Measurements from ENCODE around the gene PAH.

PAH gene

GRCh38 chr12:102956738-102957327, 39.8 kb upstream of the PAH start:
- TF ChIP-seq, protein P1, sequence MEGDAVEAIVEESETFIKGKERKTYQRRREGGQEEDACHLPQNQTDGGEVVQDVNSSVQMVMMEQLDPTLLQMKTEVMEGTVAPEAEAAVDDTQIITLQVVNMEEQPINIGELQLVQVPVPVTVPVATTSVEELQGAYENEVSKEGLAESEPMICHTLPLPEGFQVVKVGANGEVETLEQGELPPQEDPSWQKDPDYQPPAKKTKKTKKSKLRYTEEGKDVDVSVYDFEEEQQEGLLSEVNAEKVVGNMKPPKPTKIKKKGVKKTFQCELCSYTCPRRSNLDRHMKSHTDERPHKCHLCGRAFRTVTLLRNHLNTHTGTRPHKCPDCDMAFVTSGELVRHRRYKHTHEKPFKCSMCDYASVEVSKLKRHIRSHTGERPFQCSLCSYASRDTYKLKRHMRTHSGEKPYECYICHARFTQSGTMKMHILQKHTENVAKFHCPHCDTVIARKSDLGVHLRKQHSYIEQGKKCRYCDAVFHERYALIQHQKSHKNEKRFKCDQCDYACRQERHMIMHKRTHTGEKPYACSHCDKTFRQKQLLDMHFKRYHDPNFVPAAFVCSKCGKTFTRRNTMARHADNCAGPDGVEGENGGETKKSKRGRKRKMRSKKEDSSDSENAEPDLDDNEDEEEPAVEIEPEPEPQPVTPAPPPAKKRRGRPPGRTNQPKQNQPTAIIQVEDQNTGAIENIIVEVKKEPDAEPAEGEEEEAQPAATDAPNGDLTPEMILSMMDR (IDR thresholded peaks at IDR 0.05; ENCODE audit: poor library complexity, severe bottlenecking): no peak
- ATAC-seq (ENCODE audit: low read depth): no peak
- Histone ChIP-seq H3K27me3 (ENCODE audit: insufficient read depth, poor library complexity, severe bottlenecking) (peaks cover 98% of the 10 kb centered on the region), H3K36me3 (ENCODE audit: low read depth) (no peaks in the 10 kb centered on the region), H3K4me1 (ENCODE audit: insufficient read depth, poor library complexity, severe bottlenecking) (no peaks in the 10 kb centered on the region), H3K27ac (ENCODE audit: poor library complexity, severe bottlenecking) (no peak overlapping the region), H3K4me3 (ENCODE audit: severe bottlenecking) (no peak overlapping the region), H3K9me3 (ENCODE audit: severe bottlenecking) (no peaks in the 10 kb centered on the region)
- DNase-seq (ENCODE audit: low spot score): no peak

- DNase-seq (ENCODE audit: low spot score) (no peak), ATAC-seq (ENCODE audit: low read depth) (peak; percentile 26; the same call in 1 of the 3 replicates)
- TF ChIP-seq, protein P1 (IDR thresholded peaks at IDR 0.05; ENCODE audit: poor library complexity, severe bottlenecking): no peak
- H3K4me1 ChIP-seq (ENCODE audit: insufficient read depth, poor library complexity, severe bottlenecking): no peaks in the 10 kb centered on the region
- no peak overlapping the region for H3K4me3 ChIP-seq (ENCODE audit: severe bottlenecking)
- H3K27me3 ChIP-seq (ENCODE audit: insufficient read depth, poor library complexity, severe bottlenecking): peaks cover 98% of the 10 kb centered on the region
- H3K27ac ChIP-seq (ENCODE audit: poor library complexity, severe bottlenecking): no peak overlapping the region
- no peaks in the 10 kb centered on the region for H3K36me3 ChIP-seq (ENCODE audit: low read depth)
- no peaks in the 10 kb centered on the region for H3K9me3 ChIP-seq (ENCODE audit: severe bottlenecking)
Measured at GRCh38 chr12:102955926-102956737, 39.1 kb upstream of the PAH start.

DNA sequence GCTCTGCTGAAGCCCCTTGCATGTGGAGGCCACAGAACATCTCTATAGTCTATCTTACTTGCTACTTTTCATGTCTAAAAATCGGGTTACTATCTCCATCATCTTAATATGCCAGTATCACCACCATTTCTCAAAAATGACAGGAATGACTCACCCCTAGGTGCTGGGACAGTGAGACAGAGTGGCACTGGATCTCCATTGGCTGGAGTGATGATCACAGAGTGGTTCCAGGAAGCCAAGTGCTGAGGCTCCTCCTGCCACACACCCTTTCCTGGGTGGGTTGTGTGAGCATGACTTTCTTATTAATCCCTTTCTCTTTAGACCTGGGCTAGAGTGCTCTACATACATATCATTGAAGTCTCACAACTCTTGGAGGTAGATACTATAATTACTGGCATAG, 37.1 kb upstream of the PAH start:
- ATAC-seq (ENCODE audit: low read depth) (no peak), DNase-seq (ENCODE audit: low spot score) (no peak)
- H3K9me3 ChIP-seq (ENCODE audit: severe bottlenecking): no peaks in the 10 kb centered on the region
- TF ChIP-seq, protein P1 (IDR thresholded peaks at IDR 0.05; ENCODE audit: poor library complexity, severe bottlenecking): no peak
- H3K27me3 ChIP-seq (ENCODE audit: insufficient read depth, poor library complexity, severe bottlenecking): peaks cover 98% of the 10 kb centered on the region
- H3K27ac ChIP-seq (ENCODE audit: poor library complexity, severe bottlenecking): no peak overlapping the region
- no peaks in the 10 kb centered on the region for H3K36me3 ChIP-seq (ENCODE audit: low read depth)
- no peaks in the 10 kb centered on the region for H3K4me1 ChIP-seq (ENCODE audit: insufficient read depth, poor library complexity, severe bottlenecking)
- H3K4me3 ChIP-seq (ENCODE audit: severe bottlenecking): no peak overlapping the region

- DNase-seq (ENCODE audit: low spot score) (no peak), ATAC-seq (ENCODE audit: low read depth) (no peak)
- Histone ChIP-seq H3K27me3 (ENCODE audit: insufficient read depth, poor library complexity, severe bottlenecking) (peaks cover 92% of the 10 kb centered on the region), H3K36me3 (ENCODE audit: low read depth) (no peaks in the 10 kb centered on the region), H3K4me3 (ENCODE audit: severe bottlenecking) (no peak overlapping the region), H3K4me1 (ENCODE audit: insufficient read depth, poor library complexity, severe bottlenecking) (no peaks in the 10 kb centered on the region), H3K27ac (ENCODE audit: poor library complexity, severe bottlenecking) (no peak overlapping the region), H3K9me3 (ENCODE audit: severe bottlenecking) (no peaks in the 10 kb centered on the region)
- TF ChIP-seq, protein P1 (IDR thresholded peaks at IDR 0.05; ENCODE audit: poor library complexity, severe bottlenecking): no peak
Measured at GRCh38 chr12:102953221-102953620, 36.2 kb upstream of the PAH start.

- no peak for DNase-seq (ENCODE audit: low spot score)
- no peak for ATAC-seq (ENCODE audit: low read depth)
- Histone ChIP-seq H3K27ac (ENCODE audit: poor library complexity, severe bottlenecking) (no peak overlapping the region), H3K9me3 (ENCODE audit: severe bottlenecking) (no peaks in the 10 kb centered on the region), H3K4me3 (ENCODE audit: severe bottlenecking) (no peak overlapping the region), H3K4me1 (ENCODE audit: insufficient read depth, poor library complexity, severe bottlenecking) (no peaks in the 10 kb centered on the region), H3K36me3 (ENCODE audit: low read depth) (no peaks in the 10 kb centered on the region), H3K27me3 (ENCODE audit: insufficient read depth, poor library complexity, severe bottlenecking) (peaks cover 79% of the 10 kb centered on the region)
- TF ChIP-seq, protein P1 (IDR thresholded peaks at IDR 0.05; ENCODE audit: poor library complexity, severe bottlenecking): no peak
Measured at GRCh38 chr12:102951841-102952240, 34.8 kb upstream of the PAH start.

All from RWPE2 (cell line).